Thyroid gland (tissue), 4 donors: ENCODE measurements around the gene CDH24. TPM values are rescaled to one million over a fixed set of nuclear protein-coding genes. Genes with fewer than 3 reads are reported as not detected.

Experiments used
- DNase-seq, 2 donors: peaks; one replicate each; pipeline ENCODE4 v3.0.0-alpha.2; 2019
- H3K27ac ChIP-seq, 3 donors: fragments of 200-600 bp; sonication (generic); 1 replicate in 2 of 3; 2 replicates in 1 of 3; pipeline ENCODE4 v1.5.1; 2016 to 2019; ENCODE audit warnings: mild to moderate bottlenecking in 1 of 3, moderate library complexity in 1 of 3
- H3K27me3 ChIP-seq: fragments of 200-600 bp; sonication (generic); one replicate; pipeline ENCODE4 v1.5.1; 2019
- H3K36me3 ChIP-seq, 2 donors: fragments of 200-600 bp; sonication (generic); one replicate each; pipeline ENCODE4 v1.5.1; 2016 to 2019
- H3K4me1 ChIP-seq, 2 donors: fragments of 200-600 bp; sonication (generic); one replicate each; pipeline ENCODE4 v1.5.1; 2017 to 2019
- H3K4me3 ChIP-seq, 3 donors: fragments of 200-600 bp; sonication (generic); replicated peaks in 1 of 3; 1 replicate in 2 of 3; 2 replicates in 1 of 3; pipeline ENCODE4 v1.5.1; 2016; ENCODE audit warnings: mild to moderate bottlenecking in 1 of 3
- H3K9me3 ChIP-seq: fragments of 200-600 bp; sonication (generic); one replicate; pipeline ENCODE4 v1.5.1; 2017
- POLR2A ChIP-seq, 2 donors: fragments of 450-650 bp; IDR thresholded peaks; one replicate each; pipeline ENCODE4 v1.6.1; 2017; ENCODE audit warnings: antibody characterized with exemption in 2 of 2, mild to moderate bottlenecking in 2 of 2, moderate library complexity in 1 of 2
- WGBS, 2 donors: methylation state at CpG; one replicate each; pipeline ENCODE4 v1.1.5; 2017; 5-methylcytosine and 5-hydroxymethylcytosine counted together
- intact Hi-C: fragments of 100-400 bp; cut with DNase I; formaldehyde crosslinking; loops from one replicate; pipeline ENCODE4 v1.15.1; 2023
- total RNA-seq, 4 donors: library from RNA; depleted of rRNA; stranded (reverse); fragments of >200 nt; gene quantifications; one replicate each; pipeline ENCODE4 v1.2.3, GENCODE V29; 2016
- TF ChIP-seq, protein P1 (sequence below), 6 experiments: fragments of 200-600 bp in 3 of 6; fragments of 450-650 bp in 3 of 6; sonication (generic) in 3 of 6; IDR thresholded peaks; one replicate each; pipeline ENCODE4 v1.5.1; 2016 to 2019; ENCODE audit warnings: antibody characterized with exemption in 6 of 6, mild to moderate bottlenecking in 2 of 6, inconsistent platforms in 1 of 6, moderate library complexity in 1 of 6

The CDH24 gene
- total RNA-seq, 4 donors from 2014 or later: 2.9 to 7.8 (median 5.6) TPM

DNA sequence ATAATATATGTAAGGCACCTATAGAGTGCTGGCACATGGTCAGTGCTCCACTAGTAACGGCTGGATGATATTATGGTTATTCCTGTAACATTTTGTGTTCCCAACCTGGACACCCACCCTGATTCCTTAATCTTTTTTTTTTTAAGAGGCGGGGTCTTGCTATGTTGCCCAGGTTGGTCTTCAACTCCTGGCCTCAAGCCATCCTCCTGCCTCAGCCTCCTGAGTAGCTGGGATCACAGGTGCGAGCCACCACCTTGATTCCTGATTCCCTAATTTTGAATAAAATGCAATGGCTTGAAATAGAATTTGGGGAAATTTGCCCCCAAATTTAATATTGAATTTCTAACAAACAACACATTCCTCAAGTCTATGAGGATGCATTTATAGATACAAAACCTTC is 54.7 kb downstream of the CDH24 start:
- WGBS, 2 donors: 77 to 98% methylated on average over 3 of the region's 3 CpGs
- Histone ChIP-seq H3K9me3 (no peaks in the 10 kb centered on the region), H3K27ac (no peak overlapping the region), H3K27me3 (no peaks in the 10 kb centered on the region), H3K36me3 (no peaks in the 10 kb centered on the region), H3K4me3 (no peak overlapping the region), H3K4me1 (peaks cover 9 to 11% of the 10 kb centered on the region in 2 donors)
- no peak for DNase-seq
- intact Hi-C loops: no loop called here
- no peak for TF ChIP-seq POLR2A (IDR thresholded peaks at IDR 0.05)
- TF ChIP-seq, protein P1, sequence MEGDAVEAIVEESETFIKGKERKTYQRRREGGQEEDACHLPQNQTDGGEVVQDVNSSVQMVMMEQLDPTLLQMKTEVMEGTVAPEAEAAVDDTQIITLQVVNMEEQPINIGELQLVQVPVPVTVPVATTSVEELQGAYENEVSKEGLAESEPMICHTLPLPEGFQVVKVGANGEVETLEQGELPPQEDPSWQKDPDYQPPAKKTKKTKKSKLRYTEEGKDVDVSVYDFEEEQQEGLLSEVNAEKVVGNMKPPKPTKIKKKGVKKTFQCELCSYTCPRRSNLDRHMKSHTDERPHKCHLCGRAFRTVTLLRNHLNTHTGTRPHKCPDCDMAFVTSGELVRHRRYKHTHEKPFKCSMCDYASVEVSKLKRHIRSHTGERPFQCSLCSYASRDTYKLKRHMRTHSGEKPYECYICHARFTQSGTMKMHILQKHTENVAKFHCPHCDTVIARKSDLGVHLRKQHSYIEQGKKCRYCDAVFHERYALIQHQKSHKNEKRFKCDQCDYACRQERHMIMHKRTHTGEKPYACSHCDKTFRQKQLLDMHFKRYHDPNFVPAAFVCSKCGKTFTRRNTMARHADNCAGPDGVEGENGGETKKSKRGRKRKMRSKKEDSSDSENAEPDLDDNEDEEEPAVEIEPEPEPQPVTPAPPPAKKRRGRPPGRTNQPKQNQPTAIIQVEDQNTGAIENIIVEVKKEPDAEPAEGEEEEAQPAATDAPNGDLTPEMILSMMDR (IDR thresholded peaks at IDR 0.05): no peak

DNA sequence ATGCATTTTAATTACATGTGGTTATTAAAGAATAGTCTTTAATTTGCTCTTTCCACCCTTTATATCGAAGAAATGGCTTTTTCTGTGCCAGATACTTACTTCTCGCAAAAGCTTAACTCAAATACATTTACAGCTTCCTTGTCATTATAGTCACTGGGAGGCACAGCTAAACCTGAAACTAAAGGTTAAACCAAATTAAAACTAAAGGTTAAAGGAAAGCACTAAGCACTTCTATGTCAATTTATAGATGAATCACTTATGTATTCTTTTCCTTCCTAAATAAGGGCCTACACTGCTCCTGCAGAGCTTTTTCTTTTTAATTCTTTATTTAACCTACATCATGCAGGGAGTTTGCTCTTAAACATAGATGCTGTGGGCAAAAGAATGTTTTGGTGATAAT is 56.5 kb downstream of the CDH24 start:
- no peak for TF ChIP-seq POLR2A (IDR thresholded peaks at IDR 0.05)
- TF ChIP-seq, protein P1 (IDR thresholded peaks at IDR 0.05): no peak
- Histone ChIP-seq H3K9me3 (no peaks in the 10 kb centered on the region), H3K4me3 (no peak overlapping the region), H3K4me1 (peaks cover 2% of the 10 kb centered on the region in 2 donors), H3K27me3 (no peaks in the 10 kb centered on the region), H3K27ac (no peak overlapping the region), H3K36me3 (no peaks in the 10 kb centered on the region)
- DNase-seq: no peak
- WGBS, 2 donors: 98 to 99% methylated on average over 2 of the region's 2 CpGs
- intact Hi-C loops: no loop called here

DNA sequence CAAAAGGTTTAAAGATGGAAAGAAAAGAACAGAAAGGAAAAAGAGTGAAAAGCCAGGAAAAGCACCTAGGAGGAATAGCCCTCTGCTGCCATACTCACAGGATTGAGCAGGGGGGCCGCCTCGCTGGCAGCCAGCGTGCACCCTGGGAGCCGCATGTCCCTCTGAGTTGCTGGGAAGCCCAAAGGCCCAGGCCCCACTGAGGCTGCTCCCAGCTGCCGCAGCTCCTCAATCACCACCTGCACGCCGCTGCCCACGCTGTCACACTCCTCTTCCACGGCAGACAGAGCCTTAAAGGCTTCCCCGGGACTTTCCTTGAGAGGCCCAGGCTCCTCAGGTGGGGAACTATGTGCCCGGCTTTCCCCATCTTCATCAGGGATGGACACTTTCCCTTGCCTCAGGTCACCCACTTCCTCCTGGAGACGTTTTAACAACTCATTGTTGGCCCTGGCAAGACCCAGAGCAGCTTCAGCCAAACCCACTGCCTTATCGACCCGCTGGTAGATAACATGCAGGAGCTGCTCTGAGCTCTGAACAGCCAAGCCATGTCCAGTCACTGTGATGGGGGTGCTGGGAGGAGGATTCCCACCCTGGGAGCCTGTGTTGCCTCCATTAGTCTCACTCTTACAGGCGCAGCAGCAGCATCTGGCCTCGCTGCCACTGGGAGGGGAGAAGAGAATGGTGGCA is 58.8 kb downstream of the CDH24 start:
- 91 to 93% methylated on average over 11 to 16 of the region's 16 CpGs for WGBS, 2 donors
- TF ChIP-seq, protein P1 (IDR thresholded peaks at IDR 0.05): no peak
- no peak for TF ChIP-seq POLR2A (IDR thresholded peaks at IDR 0.05)
- H3K27me3 ChIP-seq: no peaks in the 10 kb centered on the region
- no peak overlapping the region for H3K27ac ChIP-seq
- peaks cover 18 to 20% of the 10 kb centered on the region in 2 donors for H3K4me1 ChIP-seq
- no peak for DNase-seq
- no peaks in the 10 kb centered on the region for H3K9me3 ChIP-seq
- H3K36me3 ChIP-seq: no peaks in the 10 kb centered on the region
- no peak overlapping the region for H3K4me3 ChIP-seq
- intact Hi-C loops: no loop called here

DNA sequence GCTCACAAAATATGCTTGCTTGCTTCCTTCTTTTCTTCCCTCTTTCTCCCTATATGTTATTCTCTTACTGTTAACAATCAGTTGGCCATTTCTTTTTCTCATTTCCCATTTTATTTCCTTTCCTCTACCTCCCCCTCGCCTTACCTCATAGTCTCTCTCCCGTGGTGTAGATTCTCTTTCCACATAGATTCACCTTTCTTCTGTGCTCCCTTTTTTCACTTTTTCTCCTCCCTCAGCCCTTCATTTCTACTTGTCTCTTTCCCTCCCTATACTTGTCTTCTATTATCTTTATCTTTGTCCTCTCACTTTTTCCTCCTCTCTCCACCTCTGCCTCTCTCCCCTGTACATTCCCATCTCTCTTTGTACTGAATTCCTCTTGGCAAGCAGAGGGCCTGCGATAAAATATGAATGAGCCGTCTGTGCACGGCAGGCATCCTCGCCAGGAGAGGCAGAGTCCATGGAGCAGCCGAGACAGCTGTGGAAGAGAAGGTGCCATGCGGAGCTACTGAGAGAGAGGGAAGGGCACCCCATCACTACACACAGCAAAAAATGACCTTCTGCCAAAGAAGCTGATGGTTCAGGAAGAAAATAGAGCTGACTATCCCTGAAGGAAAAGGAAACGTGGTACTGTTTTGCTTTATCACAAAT is 59.5 kb downstream of the CDH24 start:
- intact Hi-C loops: no loop called here
- no peaks in the 10 kb centered on the region for H3K27me3 ChIP-seq
- WGBS, 2 donors: 82 to 83% methylated on average over 9 of the region's 9 CpGs
- no peaks in the 10 kb centered on the region for H3K9me3 ChIP-seq
- H3K4me1 ChIP-seq: peaks cover 21 to 25% of the 10 kb centered on the region in 2 donors
- no peak for DNase-seq
- TF ChIP-seq POLR2A (IDR thresholded peaks at IDR 0.05): no peak
- TF ChIP-seq, protein P1 (IDR thresholded peaks at IDR 0.05): no peak
- no peak overlapping the region for H3K4me3 ChIP-seq
- no peaks in the 10 kb centered on the region for H3K36me3 ChIP-seq
- H3K27ac ChIP-seq: no peak overlapping the region

Other genes with a start within 250 kb of the CDH24 start
- 10 to 100 TPM in 3 of 4 donors, 1 to 10 TPM in 1; 8.4 to 15.1 (median 13.7) TPM for gene SLC7A7, start 242.1 kb downstream of the CDH24 start, total RNA-seq
- 100 to 1,000 TPM in 2 of 4 donors, 10 to 100 TPM in 2; 43.7 to 166 (median 76.3) TPM for gene MRPL52, start 227.6 kb downstream of the CDH24 start, total RNA-seq
- gene MMP14, start 220.9 kb downstream of the CDH24 start, total RNA-seq: 100 to 1,000 TPM in 1 of 4 donors, 10 to 100 TPM in 3; 59.7 to 119 (median 88.5) TPM
- gene LRP10, start 185.8 kb downstream of the CDH24 start, total RNA-seq: 100 to 1,000 TPM; 107 to 143 (median 121) TPM
- gene REM2, start 174.3 kb downstream of the CDH24 start, total RNA-seq: 1 to 10 TPM in 1 of 4 donors, under 1 TPM in 2, not detected in 1; 0.54 to 1.2 (median 0.89) TPM
- gene RBM23, start 138.4 kb downstream of the CDH24 start, total RNA-seq: 1,000 to 10,000 TPM in 2 of 4 donors, 100 to 1,000 TPM in 2; 157 to 1,409 (median 683) TPM
- gene PRMT5, start 128.1 kb downstream of the CDH24 start, total RNA-seq: 10 to 100 TPM; 60.7 to 73.8 (median 63.2) TPM
- 10 to 100 TPM; 25.7 to 40.8 (median 40.0) TPM for gene HAUS4, start 100.4 kb downstream of the CDH24 start, total RNA-seq
- 10 to 100 TPM; 18.4 to 40.5 (median 34.8) TPM for gene AJUBA, start 75.0 kb downstream of the CDH24 start, total RNA-seq
- 10 to 100 TPM; 11.6 to 20.6 (median 15.4) TPM for gene C14orf93, start 47.4 kb downstream of the CDH24 start, total RNA-seq
- gene PSMB5, start 22.6 kb downstream of the CDH24 start, total RNA-seq: 100 to 1,000 TPM in 2 of 4 donors, 10 to 100 TPM in 2; 75.7 to 215 (median 113) TPM
- gene PSMB11, start 15.3 kb downstream of the CDH24 start, total RNA-seq: not detected
- 100 to 1,000 TPM; 143 to 195 (median 152) TPM for gene ACIN1, start 37.6 kb upstream of the CDH24 start, total RNA-seq
- gene C14orf119, start 38.0 kb upstream of the CDH24 start, total RNA-seq: 10 to 100 TPM; 21.3 to 37.1 (median 28.9) TPM
- under 1 TPM in 1 of 4 donors, not detected in 3; 0.11 TPM for gene CIROP, start 47.5 kb upstream of the CDH24 start, total RNA-seq
- not detected for gene CEBPE, start 61.7 kb upstream of the CDH24 start, total RNA-seq
- 10 to 100 TPM; 44.2 to 79.4 (median 53.1) TPM for gene SLC7A8, start 126.1 kb upstream of the CDH24 start, total RNA-seq
- gene RNF212B, start 180.4 kb upstream of the CDH24 start, total RNA-seq: under 1 TPM in 1 of 4 donors, not detected in 3; 0.40 TPM
- 10 to 100 TPM; 13.0 to 16.5 (median 15.0) TPM for gene HOMEZ, start 228.6 kb upstream of the CDH24 start, total RNA-seq
- 10 to 100 TPM; 12.6 to 14.5 (median 13.9) TPM for gene PPP1R3E, start 245.3 kb upstream of the CDH24 start, total RNA-seq
- gene BCL2L2, start 249.3 kb upstream of the CDH24 start, total RNA-seq: 10 to 100 TPM; 37.3 to 52.8 (median 46.1) TPM